HG03575 (cell line): ENCODE results near the gene EML5.

Experiments used
- ATAC-seq: cut with Tn5 transposase; IDR thresholded peaks from one replicate; pipeline ENCODE4 v1.9.1; 2021; ENCODE audit not compliant: unreplicated experiment, insufficient number of reproducible peaks, low FRiP score; ENCODE audit errors: extremely low read depth

EML5 gene

DNA sequence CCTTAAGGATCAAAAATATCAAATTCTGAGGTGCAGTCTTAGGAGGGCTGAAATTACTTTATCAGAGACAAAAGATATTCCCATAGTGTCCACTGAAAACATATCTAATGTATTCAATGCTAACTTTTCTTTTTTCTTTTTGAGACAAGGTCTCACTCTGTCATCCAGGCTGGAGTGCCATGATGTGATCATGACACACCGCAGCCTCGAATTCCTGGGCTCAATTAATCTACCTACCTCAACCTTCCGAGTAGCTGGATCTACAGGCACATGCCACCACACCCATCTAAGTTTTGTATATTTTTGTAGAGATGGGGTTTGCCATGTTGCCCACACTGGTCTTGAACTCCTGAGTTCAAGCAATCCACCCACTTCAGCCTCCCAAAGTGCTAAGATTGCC lies 161.7 kb downstream of the EML5 start:
- no peak for ATAC-seq

DNA sequence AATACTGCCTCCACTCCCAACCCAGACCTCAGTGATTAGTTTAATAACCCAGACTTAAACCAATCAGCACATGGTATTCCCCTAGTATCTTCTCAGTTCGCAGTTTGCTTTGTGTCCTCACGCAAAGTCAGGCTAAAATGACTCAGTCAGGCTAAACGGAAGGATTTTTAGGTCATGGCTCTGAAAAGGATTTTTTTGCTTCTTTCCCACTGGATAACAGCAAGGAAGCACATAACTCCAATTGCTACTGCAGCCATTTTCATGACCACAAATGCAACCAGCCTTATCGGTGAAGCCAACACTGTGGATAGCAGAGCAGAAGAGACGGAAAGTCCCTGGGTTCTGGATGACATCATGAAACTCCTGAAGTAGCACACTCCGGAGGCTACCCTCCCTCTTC lies 162.2 kb downstream of the EML5 start:
- ATAC-seq: no peak

GRCh38 chr14:88628462-88628861 lies 164.3 kb downstream of the EML5 start:
- ATAC-seq: no peak

DNA sequence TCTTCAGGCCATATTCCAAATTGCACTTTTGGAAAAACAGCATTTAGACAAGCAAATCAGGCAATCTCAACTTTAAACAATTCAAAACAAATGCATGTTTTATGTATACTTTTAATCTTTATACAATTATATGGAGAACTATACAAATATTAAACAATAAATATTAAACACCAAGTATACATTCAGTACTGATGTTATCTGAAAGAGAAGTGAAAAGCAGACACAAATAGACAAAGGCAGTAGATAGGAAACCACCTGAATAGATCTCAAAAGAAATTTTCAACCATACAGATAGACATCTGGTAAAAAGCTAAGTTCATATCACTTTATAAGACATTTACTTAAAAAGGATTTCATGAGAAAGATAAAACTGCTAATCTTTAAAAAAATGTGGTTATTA lies 164.7 kb downstream of the EML5 start:
- no peak for ATAC-seq

DNA sequence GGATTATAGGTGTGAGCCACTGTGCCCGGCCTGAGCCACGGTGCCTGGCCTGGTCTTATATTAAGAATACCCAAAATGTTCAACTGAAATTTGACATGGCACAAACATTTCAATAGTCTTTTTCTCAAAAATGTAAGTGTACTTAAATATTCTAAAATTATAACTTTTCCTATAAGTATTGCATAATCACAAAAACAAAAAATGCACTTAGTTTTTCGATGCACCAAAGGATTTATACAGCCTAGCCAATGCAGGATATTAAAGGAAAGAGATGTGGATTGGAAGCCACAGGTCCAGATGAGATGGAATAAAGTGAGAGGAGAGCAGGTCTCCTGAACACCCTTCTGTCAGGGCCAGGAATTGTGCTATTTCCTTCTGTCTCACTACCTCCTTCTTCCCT lies 167.1 kb downstream of the EML5 start:
- no peak for ATAC-seq

GRCh38 chr14:88621100-88621499 lies 171.7 kb downstream of the EML5 start:
- no peak for ATAC-seq

DNA sequence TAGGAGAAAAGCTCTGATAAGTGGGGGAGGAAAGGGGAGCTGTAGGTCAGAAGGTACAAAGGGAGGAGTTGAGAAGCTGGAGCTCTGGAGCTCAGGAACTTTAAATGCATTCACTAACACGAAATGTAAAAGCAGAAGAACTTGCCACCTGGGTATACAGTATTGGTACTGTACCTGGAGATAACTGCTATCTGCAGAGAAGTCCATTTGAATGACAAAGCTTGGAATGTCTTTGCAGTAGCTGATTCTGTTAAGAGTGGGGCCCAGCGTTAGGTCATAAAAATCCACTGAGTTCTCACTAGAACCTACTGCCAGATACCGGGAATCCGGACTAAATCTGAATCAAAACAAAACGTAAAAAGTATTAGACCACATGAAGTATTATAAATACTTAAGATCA lies 174.3 kb downstream of the EML5 start:
- ATAC-seq: no peak

DNA sequence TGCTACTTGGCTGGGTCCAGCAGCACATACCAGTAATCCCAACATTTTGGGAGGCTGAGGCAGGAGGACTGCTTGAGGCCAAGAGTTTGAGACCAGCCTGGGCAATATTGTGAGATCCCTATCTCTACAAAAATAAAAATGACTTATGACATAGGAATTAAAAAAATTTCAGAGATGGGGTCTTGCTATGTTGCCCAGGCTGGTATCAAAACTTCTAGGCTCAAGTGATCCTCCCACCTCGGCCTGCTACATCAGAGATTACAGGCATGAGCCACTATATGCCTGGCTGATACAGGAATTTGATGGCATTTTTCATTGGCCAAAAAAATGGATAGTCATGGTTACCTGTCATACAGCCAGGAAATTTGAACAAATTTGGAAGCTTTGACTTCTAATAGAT lies 175.3 kb downstream of the EML5 start:
- no peak for ATAC-seq

DNA sequence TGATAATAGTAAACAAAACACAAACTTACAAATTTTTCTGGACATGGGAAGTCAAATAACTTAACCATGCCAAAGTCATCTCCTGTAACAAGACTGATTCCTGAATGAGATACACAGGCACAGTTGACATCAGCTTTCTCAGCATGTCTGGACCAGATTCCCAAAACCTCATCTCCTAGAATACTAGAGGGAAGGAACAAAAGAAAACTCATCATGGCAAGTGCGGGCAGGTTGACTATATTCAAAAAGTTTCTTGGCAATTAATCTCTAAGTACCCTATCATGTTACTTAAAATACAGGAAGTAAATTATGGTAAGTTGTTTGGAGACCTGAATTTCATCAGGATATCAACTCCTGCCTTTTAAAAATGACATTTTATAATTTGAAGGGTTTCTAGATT lies 176.1 kb downstream of the EML5 start:
- ATAC-seq: no peak

DNA sequence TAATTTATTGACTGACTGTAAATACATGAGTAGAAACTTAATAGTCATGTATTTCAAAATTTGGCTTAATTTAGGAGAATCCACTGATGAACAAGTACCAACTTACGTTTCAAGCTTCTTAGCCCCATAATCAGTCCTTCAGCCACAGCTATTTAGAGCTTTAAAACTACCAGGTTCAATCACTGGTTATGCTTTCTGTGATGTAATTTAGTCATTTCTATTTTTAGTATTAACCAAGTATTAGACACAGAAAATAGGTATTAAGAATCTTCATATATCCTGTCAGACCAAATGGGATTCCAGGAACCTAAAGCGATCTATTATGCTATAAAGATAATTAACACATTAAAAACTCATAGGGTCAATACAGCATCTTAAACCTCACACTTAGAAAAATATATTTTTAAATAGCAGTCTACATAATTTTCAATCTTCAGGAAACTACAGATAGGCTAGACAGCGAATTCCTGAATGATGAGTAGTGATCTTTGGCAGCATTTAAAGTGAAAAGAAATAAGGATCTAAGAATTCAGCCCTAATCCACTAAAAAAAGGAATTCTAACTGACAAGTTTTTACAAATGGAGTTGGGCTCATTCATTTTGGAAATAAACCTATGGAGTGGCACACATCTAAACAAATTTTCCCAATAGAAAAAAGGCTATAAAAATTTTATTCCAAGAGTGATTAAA lies 178.4 kb downstream of the EML5 start:
- ATAC-seq: peak; percentile 43

GRCh38 chr14:88613552-88614010 lies 179.2 kb downstream of the EML5 start:
- ATAC-seq: no peak

DNA sequence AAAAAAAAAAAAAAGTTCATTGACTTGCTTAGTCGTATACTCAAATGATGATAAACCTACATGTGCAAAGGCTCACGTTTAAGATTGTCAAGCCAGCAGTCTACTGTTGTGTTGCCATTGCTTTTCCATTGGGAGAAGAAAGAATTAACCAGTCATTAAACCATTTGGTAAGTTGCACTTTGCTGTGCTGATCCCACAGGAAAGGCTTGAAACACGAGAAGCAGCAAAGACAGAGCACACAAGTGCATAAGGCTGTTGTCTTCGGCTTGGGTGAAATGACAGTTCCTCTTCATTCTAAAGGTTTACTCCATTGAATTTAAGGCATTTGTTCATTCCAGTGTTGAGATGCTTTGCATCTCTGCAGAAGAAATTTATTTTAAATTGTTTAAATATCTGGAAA lies 179.8 kb downstream of the EML5 start:
- no peak for ATAC-seq

DNA sequence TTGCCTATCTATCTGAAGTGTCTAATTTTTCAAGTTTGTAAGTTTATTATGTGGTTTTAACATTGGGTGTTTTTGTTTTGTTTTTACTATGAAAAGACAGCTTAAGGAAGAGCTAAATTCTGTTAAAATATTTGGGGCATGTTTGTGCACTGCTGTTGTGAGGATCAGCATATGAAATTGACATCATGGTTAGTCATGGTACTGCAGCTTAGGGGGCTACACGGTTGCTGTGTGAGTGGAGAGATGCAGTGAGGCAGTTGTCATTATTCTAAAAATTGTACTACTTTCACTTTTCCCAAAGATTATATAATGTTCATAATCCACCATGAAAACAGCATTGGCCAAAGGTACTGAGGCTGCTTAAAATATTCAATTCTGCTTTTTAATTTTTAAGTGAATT lies 180.9 kb downstream of the EML5 start:
- no peak for ATAC-seq

- no peak for ATAC-seq
These were observed 184.9 kb downstream of the EML5 start for GRCh38 chr14:88607829-88608228.

DNA sequence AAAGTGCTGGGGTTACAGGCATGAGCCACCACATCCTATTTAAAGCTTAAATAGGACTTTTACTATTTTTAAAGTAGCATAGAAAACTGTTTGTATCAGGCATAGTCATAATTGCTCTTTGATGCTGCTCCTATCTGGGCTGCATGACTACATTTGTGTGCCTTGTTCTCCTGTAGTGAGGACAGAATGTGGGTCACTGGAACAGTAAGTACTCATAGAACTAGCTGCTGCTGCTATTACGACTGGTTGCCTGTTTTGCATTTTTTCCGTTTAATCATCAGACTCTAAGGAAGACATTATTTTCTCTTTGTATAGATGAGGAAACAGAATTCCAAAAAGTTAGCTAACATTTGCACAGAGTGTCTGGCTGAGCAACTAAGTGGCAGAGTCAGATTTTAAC lies 187.2 kb downstream of the EML5 start:
- ATAC-seq: no peak

- no peak for ATAC-seq
These were observed 188.5 kb downstream of the EML5 start for GRCh38 chr14:88604212-88604611.

DNA sequence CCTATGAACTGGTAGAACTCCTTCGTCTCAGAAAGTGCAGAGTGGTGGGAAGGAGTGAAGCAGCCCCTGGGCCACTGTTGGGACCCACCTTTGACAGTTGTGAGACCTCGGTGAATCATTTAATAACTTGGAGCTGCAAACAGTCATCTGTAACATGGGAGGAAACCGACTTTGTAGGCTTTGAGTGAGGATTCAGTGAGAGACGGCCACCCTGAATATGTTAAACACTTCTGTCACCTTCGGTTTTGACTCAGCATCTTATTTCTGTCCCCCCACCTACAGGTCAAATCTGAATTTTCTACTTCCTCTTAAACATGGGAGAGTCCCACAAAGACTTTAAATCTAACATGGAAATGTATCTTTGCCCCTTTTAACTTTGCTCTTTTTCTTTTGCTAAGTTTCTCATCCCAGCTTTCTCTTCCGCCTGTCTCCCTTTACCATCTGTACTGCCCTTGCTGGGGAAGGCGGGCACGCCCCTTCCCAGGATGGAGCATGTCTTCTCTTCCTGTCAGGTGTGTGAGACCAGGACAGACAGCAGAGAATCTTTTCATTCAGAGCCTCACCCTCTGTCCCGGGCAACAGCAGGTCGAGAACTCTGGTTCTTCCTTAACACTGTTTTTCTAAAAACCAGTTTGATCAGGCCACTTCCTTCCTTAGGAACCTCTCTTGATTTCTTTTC lies 192.9 kb downstream of the EML5 start:
- ATAC-seq: peak; percentile 88

DNA sequence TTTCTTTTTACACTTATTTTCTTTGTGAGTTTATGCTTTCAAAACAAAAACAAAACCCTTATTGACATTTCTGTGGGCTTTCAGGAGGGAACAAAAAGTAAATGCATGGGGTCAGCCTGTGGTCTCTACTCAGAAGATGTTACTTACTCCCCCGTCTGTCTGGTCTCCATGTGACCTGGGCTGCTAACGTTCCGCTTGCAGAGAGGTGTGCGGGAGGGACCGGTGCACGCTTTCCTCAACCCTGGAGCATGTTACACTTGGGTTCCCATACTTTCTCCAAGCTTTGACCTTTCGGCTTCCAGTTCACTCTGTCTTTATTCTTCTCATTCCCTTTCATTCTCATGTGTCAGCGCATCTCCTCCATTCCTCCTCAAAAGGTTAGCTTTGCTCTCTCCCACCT lies 193.4 kb downstream of the EML5 start:
- ATAC-seq: no peak

GRCh38 chr14:88598097-88598675 lies 194.6 kb downstream of the EML5 start:
- ATAC-seq: no peak

- ATAC-seq: no peak
These were observed 195.2 kb downstream of the EML5 start for GRCh38 chr14:88597601-88598000.
